Upper lobe of right lung (tissue), 1 donor: ENCODE results near the gene ICAM4. TPM values are rescaled to one million over a fixed set of nuclear protein-coding genes. Genes with fewer than 3 reads are reported as not detected.
A peak's percentile ranks its signal among the peaks of the same experiment; 100 is the strongest.

Source experiments
- ATAC-seq: fragments of 200-7000 bp; cut with Tn5 transposase; one replicate; pipeline ENCODE4 v1.9.1; 2020; ENCODE audit warnings: mild to moderate bottlenecking, moderate library complexity
- DNase-seq: peaks from one replicate; pipeline ENCODE4 v3.0.0-alpha.2; 2020
- H3K27ac ChIP-seq: fragments of 200-600 bp; one replicate; pipeline ENCODE4 v1.8.0; 2022
- H3K27me3 ChIP-seq: fragments of 200-600 bp; one replicate; pipeline ENCODE4 v1.8.0; 2022; ENCODE audit warnings: mild to moderate bottlenecking
- H3K36me3 ChIP-seq: fragments of 200-600 bp; one replicate; pipeline ENCODE4 v1.8.0; 2022
- H3K4me1 ChIP-seq: fragments of 200-600 bp; one replicate; pipeline ENCODE4 v1.8.0; 2022
- H3K4me3 ChIP-seq: fragments of 200-600 bp; one replicate; pipeline ENCODE4 v1.8.0; 2022; ENCODE audit warnings: mild to moderate bottlenecking
- H3K9me3 ChIP-seq: fragments of 200-600 bp; one replicate; pipeline ENCODE4 v1.8.0; 2022
- CTCF ChIP-seq: fragments of 200-600 bp; IDR thresholded peaks from one replicate; pipeline ENCODE4 v1.8.0; 2022; ENCODE audit warnings: antibody characterized with exemption
- intact Hi-C: fragments of 100-400 bp; cut with DNase I; formaldehyde crosslinking; loops from one replicate; pipeline ENCODE4 v1.11.0; 2022
- total RNA-seq: library from RNA; stranded (reverse); fragmentation: NEBNext Ultra II Directional; extraction: Animal tissue kit (Norgen Biotek cat#: 25700); gene quantifications from one replicate; pipeline ENCODE4 v1.2.1, GENCODE V29; 2021
- donor health status: DM: no; HTN: yes; CAD: no; lungs with severe emphysema.

The ICAM4 gene
- total RNA-seq, 1 donor from 2014 or later: 11.1 TPM

- no peak for ATAC-seq
- no peaks in the 10 kb centered on the region for H3K9me3 ChIP-seq
- no peak for DNase-seq
- H3K27me3 ChIP-seq: no peaks in the 10 kb centered on the region
- H3K4me1 ChIP-seq: peaks cover 13% of the 10 kb centered on the region
- intact Hi-C loops: no loop called here
- peaks cover 31% of the 10 kb centered on the region for H3K36me3 ChIP-seq
- TF ChIP-seq CTCF: no peak
- H3K4me3 ChIP-seq: peak overlapping the region; percentile 74
- H3K27ac ChIP-seq: peak overlapping the region; percentile 86
These were observed 45.6 kb downstream of the ICAM4 start for GRCh38 chr19:10332158-10332964.

- no peak for TF ChIP-seq CTCF
- Histone ChIP-seq H3K9me3 (no peaks in the 10 kb centered on the region), H3K27me3 (no peaks in the 10 kb centered on the region), H3K4me3 (peak within 1 kb of the TSS; percentile 74), H3K36me3 (peaks cover 23% of the 10 kb centered on the region), H3K4me1 (peaks cover 13% of the 10 kb centered on the region), H3K27ac (peak within 1 kb of the TSS; percentile 86)
- ATAC-seq (peak; percentile 94), DNase-seq (peak; percentile 99)
- intact Hi-C loops: no loop called here
These were observed 46.4 kb downstream of the ICAM4 start, which contains the start of gene RAVER1 for GRCh38 chr19:10332965-10333757. TSS of gene RAVER1 (minus strand) at chr19:10333529. CDS start at chr19:10333507, 22 bp downstream.

- ATAC-seq (no peak), DNase-seq (no peak)
- Histone ChIP-seq H3K27ac (peak overlapping the region; percentile 86), H3K4me1 (peaks cover 13% of the 10 kb centered on the region), H3K27me3 (no peaks in the 10 kb centered on the region), H3K9me3 (no peaks in the 10 kb centered on the region), H3K4me3 (peak overlapping the region; percentile 74), H3K36me3 (peaks cover 15% of the 10 kb centered on the region)
- intact Hi-C loops: no loop called here
- TF ChIP-seq CTCF: no peak
These were observed 47.2 kb downstream of the ICAM4 start for GRCh38 chr19:10333758-10334587.

GRCh38 chr19:10334588-10335351 is 48.0 kb downstream of the ICAM4 start:
- peak; percentile 97 for DNase-seq
- peak; percentile 88 for ATAC-seq
- TF ChIP-seq CTCF: no peak
- no peaks in the 10 kb centered on the region for H3K9me3 ChIP-seq
- intact Hi-C loops: no loop called here
- no peaks in the 10 kb centered on the region for H3K27me3 ChIP-seq
- peak overlapping the region; percentile 86 for H3K27ac ChIP-seq
- H3K36me3 ChIP-seq: peaks cover 7% of the 10 kb centered on the region
- peaks cover 13% of the 10 kb centered on the region for H3K4me1 ChIP-seq
- peak overlapping the region; percentile 74 for H3K4me3 ChIP-seq
